ENCODE data around the gene LPO. TPM values are rescaled to one million over a fixed set of nuclear protein-coding genes. Genes with fewer than 3 reads are reported as not detected.

Gene LPO
- total RNA-seq, 4 donors from 2014 or later = 0.27 TPM; not detected in 3

DNA sequence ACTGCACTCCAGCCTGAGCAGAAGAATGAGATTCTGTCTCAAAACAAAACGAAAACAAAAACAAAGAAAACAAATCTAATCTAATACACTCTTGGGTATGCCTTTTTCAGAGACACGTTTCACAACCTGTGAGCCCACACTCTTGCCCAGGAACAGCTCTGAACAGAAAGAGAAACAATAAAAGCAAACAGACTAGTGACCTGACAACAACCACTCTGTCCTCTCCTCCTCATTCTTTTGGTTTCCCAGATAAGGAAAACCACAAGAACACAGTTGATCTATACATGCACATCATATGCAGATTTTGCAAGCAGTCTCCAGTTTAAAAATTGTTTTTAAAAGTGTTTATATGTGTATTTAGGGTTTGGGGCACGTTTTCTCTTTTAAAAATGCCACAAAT lies 20.6 kb upstream of the LPO start:
- H3K4me1 ChIP-seq = peaks cover 0 to 7% of the 10 kb centered on the region in 2 donors
- TF ChIP-seq, protein P1, sequence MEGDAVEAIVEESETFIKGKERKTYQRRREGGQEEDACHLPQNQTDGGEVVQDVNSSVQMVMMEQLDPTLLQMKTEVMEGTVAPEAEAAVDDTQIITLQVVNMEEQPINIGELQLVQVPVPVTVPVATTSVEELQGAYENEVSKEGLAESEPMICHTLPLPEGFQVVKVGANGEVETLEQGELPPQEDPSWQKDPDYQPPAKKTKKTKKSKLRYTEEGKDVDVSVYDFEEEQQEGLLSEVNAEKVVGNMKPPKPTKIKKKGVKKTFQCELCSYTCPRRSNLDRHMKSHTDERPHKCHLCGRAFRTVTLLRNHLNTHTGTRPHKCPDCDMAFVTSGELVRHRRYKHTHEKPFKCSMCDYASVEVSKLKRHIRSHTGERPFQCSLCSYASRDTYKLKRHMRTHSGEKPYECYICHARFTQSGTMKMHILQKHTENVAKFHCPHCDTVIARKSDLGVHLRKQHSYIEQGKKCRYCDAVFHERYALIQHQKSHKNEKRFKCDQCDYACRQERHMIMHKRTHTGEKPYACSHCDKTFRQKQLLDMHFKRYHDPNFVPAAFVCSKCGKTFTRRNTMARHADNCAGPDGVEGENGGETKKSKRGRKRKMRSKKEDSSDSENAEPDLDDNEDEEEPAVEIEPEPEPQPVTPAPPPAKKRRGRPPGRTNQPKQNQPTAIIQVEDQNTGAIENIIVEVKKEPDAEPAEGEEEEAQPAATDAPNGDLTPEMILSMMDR (IDR thresholded peaks at IDR 0.05) = no peak
- TF ChIP-seq POLR2A (IDR thresholded peaks at IDR 0.05) = no peak
- H3K27ac ChIP-seq = no peak overlapping the region
- peaks cover 9 to 11% of the 10 kb centered on the region in 2 donors for H3K36me3 ChIP-seq
- 82 to 93% methylated on average over 3 of the region's 3 CpGs for WGBS, 2 donors
- H3K4me3 ChIP-seq (replicated peaks in 1 of 3) = no peak overlapping the region
- no peaks in the 10 kb centered on the region for H3K9me3 ChIP-seq
- DNase-seq = no peak
- no peaks in the 10 kb centered on the region for H3K27me3 ChIP-seq
- intact Hi-C loops (cut with DNase I) = no loop called here

DNA sequence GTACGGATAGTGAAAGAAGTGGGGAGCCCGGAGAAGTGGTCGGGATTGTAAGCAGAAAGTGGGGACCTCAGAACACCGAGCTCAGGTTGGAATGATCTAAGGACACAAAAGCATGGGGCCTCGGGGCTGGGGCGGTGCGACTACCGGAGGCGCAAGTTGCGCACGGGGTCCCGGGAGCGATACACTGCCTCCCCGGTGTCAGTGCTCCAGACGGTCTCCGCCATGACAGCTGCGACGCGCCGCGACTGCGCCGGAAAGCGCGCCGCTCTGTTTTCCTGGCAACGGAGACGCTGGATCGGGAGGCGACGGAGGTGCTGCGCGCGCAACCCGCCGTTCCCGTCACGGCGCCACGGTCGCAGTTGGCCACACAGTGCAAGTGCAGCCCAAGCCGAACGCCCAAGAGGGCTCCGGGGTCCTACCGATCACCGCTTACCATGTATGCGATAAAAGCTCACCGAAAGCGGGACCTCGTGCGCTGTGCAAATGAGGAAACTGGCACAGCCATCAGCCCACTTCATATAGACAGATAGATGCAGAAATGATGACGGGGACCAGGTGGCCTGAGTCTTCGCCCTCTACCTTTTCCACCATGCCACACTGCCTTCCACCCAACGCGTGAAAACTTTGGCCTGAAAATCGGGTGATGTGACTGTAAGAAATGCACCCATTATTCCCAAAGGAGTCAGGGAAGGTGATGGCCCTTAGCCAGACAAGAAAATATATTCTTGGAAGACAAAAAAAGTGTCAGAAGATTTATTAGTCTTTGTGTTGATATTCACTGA lies 19.2 kb upstream of the LPO start, which contains the start of gene MKS1:
TSS of gene MKS1 (minus strand) at position 249 of the 782 bp plus-strand sequence. CDS start at position 224, 25 bp downstream.
- intact Hi-C loops (cut with DNase I) = no loop called here
- DNase-seq = peak; percentile 96
- 8% methylated on average over 25 of the region's 56 CpGs for WGBS, 2 donors
- Histone ChIP-seq H3K9me3 (no peaks in the 10 kb centered on the region), H3K4me1 (peaks cover 0 to 7% of the 10 kb centered on the region in 2 donors), H3K27me3 (no peaks in the 10 kb centered on the region), H3K27ac (peak within 1 kb of the TSS; percentile 23 to 67 (median 65)), H3K4me3 (replicated peaks in 1 of 3) (peak within 1 kb of the TSS; percentile 1 to 60 (median 55)), H3K36me3 (peaks cover 2 to 11% of the 10 kb centered on the region in 2 donors)
- TF ChIP-seq POLR2A (IDR thresholded peaks at IDR 0.05) = peak; percentile 33 to 82
- TF ChIP-seq, protein P1 (IDR thresholded peaks at IDR 0.05) = peak; percentile 24 to 89 (median 77)

DNA sequence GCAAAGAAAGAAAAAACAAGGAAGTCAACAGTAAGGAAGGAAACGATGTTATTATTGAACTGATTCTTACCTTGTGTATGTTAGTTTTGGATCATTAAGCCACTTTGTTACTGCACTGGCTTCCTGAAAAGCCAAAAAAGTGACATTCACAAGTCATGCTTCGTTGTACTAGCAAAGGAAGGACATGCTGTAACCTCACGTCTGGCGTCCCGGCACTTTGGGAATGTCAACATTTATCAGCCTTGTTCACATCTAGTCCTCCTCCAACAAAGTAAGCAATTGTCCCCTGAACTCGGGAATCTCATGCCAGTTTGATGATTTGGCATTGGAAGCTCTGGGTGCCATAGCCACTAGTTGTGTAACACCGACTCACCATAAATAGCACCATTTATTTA lies 18.6 kb upstream of the LPO start:
- intact Hi-C loops (cut with DNase I) = no loop called here
- peak overlapping the region in 2 of 3 donors; percentile 65 to 67 for H3K27ac ChIP-seq
- TF ChIP-seq, protein P1 (IDR thresholded peaks at IDR 0.05) = no peak
- TF ChIP-seq POLR2A (IDR thresholded peaks at IDR 0.05) = no peak

DNA sequence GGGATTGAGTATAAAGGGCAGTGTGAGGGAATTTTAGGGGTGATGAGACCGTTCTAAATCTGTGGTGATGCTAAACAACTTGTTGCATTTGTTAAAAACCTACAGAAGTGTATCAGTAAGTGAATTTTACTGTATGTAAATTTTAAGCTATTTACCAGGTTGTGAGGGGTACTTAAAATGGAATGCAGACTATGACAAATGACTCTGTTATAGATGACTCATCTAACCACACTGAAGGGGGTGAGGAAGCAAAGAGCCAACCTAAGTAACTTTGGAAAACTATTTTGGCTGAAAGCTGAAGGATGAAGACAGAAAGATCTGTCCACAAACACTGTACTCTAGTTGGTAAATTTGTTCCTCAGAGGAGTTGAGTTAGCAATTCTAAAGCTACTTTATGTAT lies 14.1 kb upstream of the LPO start:
- Histone ChIP-seq H3K9me3 (no peaks in the 10 kb centered on the region), H3K36me3 (no peaks in the 10 kb centered on the region), H3K4me3 (replicated peaks in 1 of 3) (no peak overlapping the region), H3K27me3 (no peaks in the 10 kb centered on the region), H3K4me1 (peaks cover 0 to 7% of the 10 kb centered on the region in 2 donors), H3K27ac (no peak overlapping the region)
- 32 to 49% methylated on average over 1 of the region's 1 CpG for WGBS, 2 donors
- TF ChIP-seq POLR2A (IDR thresholded peaks at IDR 0.05) = no peak
- TF ChIP-seq, protein P1 (IDR thresholded peaks at IDR 0.05) = no peak
- intact Hi-C loops (cut with DNase I) = no loop called here
- no peak for DNase-seq

More for the DNA sequence above, 18.6 kb upstream of the LPO start:
- no peaks in the 10 kb centered on the region for H3K27me3 ChIP-seq
- WGBS, 2 donors = 54 to 69% methylated on average over 7 of the region's 7 CpGs
- peak; percentile 10 to 17 for DNase-seq
- peaks cover 0 to 11% of the 10 kb centered on the region in 2 donors for H3K36me3 ChIP-seq
- H3K4me3 ChIP-seq (replicated peaks in 1 of 3) = peak overlapping the region in 2 of 3 donors; percentile 1 to 60
- no peaks in the 10 kb centered on the region for H3K9me3 ChIP-seq
- H3K4me1 ChIP-seq = peaks cover 0 to 7% of the 10 kb centered on the region in 2 donors

DNA sequence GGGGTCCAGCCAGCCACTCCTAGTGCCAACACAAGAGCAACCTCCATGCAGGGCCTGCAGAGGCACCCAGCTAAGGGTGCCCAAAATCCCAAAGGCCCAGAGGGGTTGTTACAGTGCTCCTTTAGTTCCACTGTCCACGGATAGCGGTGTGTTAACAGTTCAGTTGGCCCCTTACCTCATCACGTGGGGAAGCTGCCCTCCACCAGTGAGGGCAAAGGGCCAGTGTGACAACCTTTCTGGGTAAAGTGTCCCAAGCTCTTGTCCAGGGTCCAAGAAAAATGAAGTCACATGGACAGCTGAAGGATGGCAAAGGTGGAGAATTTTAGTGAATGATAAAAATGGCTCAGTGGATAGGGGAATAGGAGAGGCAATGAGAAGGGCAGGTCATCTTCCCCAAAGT lies 10.7 kb upstream of the LPO start:
- TF ChIP-seq, protein P1 (IDR thresholded peaks at IDR 0.05) = no peak
- no peak for TF ChIP-seq POLR2A (IDR thresholded peaks at IDR 0.05)
- Histone ChIP-seq H3K4me1 (no peaks in the 10 kb centered on the region), H3K27ac (no peak overlapping the region), H3K36me3 (no peaks in the 10 kb centered on the region), H3K9me3 (no peaks in the 10 kb centered on the region), H3K4me3 (replicated peaks in 1 of 3) (no peak overlapping the region), H3K27me3 (no peaks in the 10 kb centered on the region)
- intact Hi-C loops (cut with DNase I) = no loop called here
- no peak for DNase-seq
- 79 to 94% methylated on average over 3 of the region's 3 CpGs for WGBS, 2 donors
